AG08395 (cell line): ENCODE results near the gene MYDGF.

Source experiments
- DNase-seq: peaks from one replicate; pipeline ENCODE4 v3.0.0; 2012; ENCODE audit warnings: mixed read lengths, low spot score

Gene MYDGF

DNA sequence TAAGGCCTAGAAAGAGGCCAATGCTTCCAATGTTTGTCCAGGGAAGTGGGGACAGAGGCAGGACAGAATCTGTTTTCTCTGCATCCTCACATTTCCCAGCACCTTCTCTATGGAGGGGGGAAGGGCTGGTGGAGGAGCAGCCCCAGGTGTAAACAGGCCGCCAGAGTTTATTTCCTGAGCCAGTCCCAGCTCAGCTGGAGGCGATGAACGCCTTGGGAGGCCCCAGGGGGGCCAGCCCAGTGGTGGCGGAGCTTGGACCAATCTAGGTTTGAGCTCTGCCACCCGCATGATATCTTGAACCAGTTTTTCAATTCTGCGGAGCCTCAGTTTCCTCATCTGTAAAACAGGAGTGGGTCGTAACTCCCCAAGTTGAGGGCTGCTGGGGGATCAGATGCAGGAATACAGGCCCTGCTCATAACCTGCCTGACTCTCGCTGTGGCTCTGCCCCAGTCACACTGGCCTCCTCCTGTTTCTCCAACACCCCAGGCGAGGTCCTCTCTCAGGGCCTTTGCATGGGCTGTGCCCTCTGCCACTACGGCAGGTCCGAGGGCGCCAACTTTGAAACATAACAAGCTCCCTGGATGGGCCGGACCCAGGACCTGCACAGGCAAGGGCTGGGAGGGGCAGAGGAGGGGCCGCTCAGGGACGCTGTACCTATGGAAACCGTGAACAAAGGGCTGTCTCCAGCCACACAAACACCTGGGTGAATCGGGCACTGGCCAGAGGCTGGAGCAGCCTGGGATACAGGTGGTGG lies 29.7 kb downstream of the MYDGF start:
- no peak for DNase-seq

DNA sequence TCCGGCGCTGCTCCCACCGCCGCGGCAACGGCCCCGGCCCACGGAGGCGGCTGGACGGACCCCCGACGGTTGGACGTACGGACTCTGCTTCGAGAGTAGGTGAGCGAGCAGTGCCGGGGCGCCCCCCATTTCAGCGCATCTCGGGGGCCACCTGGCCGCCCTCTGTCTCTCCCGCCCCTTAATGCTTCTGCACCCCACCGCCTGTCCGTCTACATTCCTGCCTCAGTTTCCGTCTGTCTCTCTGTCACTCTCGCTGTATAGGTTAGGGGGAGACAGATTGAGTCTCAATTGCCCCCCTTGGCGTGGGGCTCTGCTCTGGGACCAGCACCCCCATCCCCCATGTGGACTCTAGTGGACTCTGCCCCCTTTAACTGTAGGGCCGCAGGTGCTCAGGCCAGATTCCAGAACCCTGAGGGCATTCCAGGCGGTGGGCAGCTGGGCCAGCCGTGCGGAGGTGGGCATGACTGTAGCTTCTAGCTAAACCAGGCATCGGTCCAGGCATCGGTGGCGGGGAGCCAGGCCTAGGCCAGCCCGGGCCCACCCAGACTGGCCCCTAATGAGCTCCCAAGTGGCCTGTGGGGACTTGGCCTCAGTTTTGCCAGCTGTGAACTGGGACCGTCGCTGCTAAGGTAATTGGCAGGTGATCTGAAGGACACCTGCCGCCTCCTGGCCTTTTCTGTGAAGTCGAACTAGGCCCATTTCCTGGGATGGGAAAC lies 30.5 kb downstream of the MYDGF start:
- DNase-seq = no peak

DNA sequence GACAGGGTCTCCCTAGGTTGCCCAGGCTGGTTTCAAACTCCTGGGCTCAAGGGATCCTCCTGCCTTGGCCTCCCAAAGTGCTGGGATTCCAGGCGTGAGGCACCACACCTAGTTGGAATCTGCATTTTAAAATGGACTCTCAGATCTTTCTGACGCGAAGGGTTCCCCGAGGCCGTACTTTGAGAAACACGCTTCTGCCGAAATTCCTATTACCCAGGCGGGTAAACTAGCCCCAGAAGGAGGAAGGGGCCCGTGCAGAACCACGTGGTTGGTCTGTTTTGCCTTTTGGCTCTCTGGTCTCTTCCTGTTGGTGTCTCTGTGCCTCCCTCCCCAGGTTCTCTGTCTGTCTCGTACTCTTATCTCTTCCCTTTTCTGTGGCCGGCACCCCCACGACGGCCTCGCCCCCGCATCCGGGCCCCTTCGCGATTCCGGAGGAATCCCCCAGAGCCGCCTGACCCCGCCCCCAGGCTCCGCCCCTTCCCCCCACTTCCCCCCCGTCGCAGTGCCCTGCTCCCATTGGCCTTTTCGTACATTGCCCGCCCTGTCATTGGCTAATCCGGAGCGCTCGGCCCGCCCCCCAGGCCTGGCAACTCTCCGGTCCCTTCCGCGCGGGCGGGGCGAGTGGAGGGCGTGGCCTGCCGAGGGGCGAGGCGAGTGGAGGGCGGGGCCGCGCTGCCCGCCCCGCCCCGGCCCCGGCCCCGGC lies 31.2 kb downstream of the MYDGF start, which contains the start of gene TNFAIP8L1:
TSS of gene TNFAIP8L1 (plus strand) at position 689 of the 703 bp plus-strand sequence. CDS start 12,354 bp downstream, outside the sequence.
- DNase-seq = peak; percentile 100

DNA sequence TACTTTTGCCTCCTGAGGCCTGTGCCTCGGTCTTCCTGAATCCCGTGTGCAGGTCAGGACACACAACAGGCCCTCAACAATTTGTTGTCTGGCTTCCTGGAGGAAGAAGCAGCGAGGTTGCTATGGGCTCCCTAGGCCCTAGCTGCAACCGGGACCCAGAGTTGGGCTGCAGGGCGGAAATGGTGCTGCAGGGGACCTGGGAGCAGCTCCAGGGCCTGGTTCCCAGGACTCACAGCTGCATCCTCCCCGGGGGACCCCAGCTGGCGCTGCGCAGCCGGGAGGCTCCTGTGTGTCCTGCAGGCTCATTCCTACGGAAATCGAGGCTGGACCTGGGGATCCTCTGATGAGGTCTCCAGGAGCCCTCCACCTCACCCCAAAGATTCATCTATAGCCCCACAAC lies 31.8 kb downstream of the MYDGF start:
- no peak for DNase-seq

DNA sequence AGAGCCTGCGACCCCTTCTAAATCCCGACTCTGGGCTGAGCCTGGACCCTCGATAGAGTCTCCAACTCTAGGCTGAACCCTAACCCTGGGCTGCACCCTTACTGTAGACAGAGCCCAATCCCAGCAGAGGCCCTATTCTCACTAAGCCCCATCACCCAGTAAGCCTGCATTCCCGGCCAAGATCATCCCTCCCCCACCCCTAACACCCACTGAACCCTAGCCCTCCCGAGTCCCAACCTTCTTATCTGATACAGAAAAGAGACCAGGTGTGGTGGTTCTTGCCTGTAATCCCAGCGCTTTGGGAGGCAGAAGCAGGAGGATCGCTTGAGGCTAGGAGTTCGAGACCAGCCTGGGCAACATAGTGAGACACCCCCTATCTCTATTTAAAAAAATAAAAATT lies 33.4 kb downstream of the MYDGF start:
- no peak for DNase-seq

DNA sequence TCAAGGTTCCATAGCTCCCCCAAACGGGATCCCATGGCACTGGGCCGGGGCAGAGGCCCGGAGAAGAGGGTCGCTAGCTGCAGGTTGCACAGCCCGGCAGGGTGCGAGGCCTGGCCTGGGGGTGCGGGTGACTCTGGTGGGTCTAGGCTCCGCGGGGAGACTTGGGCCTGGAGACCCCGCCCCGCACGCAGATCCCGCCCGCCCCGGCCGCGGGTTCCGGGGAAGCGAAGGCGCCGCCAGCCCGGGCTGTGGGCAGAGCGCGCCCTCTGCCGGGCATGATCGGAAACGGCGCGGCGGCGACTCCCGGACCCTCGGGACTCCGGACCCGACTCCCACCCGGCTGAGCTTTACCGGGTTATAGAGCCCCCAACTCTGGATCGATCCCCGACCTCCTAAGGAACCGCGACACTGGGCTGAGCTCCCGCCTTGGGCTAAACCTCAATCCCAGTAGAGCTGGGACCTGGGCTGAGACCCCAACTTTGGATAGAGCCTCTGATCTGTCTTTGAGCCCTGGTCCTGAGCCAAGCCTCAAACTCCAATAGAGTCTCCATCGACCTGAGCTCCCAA lies 33.9 kb downstream of the MYDGF start:
- peak; percentile 76 for DNase-seq

DNA sequence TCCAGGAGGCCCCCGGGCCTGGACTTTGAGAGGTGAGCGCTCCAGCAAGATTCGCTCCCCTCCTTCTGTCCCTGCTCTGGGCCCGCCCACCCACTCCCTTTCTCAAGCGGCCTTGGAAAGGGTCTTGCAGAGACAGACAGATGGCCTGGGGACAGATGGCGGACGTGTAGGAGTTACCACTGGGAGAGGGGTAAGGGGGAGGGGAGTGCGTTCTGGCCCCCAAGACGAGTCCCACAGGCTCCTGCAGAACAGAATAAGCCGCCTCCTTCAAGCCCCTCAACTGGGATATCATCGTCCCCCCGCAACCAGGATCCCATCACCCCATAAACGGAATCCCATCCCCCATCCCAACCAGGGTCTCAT lies 34.4 kb downstream of the MYDGF start:
- DNase-seq = no peak

DNA sequence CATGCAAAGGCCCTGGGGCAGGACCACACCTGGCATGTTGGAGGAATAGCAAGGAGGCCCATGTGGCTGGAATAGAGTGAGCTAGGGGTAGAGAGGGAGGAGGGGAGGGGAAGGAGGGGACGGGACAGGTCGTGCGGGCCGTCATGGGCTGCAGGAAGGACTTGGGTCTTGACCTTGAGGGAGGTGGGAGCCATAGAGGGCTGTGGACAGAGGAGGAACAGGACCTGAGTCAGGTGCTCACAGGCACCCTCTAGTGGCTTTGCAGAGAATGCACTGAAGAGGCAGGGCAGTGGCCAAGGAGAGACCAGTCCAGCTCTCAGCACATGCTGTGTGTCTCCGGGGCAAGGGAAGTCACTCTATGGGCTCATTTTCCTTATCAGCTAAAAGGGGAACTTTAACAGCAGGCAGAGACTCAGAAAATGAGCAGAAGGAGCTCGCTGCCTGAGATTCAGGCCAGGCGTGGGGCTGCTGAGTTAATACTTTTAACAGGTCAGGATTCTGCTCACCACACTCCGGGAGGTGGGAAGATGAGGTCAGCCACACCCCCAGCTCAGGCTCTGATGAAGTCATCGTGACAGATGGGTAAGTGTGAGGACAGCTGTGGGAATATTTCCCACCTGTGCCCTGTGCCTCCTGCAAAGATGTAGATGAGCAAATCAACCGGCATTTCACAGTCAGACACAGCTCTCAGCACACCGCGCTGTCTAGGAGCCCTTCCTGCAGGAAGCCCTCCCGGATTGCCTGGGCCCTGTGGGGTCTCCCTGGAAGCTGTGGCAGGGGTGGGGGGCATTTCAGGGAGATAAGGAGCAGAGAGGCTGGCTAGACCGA lies 36.8 kb downstream of the MYDGF start:
- DNase-seq = peak; percentile 65

DNA sequence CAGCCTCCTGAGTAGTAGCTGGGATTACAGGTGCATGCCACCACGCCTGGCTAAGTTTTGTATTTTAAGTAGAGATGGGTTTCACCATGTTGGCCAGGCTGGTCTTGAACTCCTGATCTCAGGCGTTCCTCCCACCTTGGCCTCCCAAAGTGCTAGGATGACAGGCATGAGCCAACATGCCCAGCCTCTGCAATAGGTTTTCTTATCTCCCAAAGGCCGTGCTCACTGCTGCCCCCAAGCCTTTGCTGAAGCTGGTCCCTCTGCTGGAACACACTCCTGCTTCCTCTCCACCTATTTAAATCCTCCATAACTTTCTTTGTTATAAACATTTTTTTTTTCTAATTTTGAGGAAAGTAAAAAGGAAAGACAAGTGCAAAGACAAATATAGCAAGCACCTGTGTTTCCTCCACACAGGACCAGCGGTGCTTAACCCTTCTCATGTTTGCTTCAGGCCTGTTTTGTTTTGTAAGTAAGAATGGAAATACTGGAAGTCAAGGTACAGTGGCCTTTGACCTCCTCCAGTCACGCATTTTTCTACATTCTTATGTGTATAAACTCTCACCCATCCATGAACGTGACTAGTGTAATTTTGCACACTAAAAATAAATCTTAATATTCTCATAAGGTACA lies 45.3 kb downstream of the MYDGF start:
- no peak for DNase-seq

DNA sequence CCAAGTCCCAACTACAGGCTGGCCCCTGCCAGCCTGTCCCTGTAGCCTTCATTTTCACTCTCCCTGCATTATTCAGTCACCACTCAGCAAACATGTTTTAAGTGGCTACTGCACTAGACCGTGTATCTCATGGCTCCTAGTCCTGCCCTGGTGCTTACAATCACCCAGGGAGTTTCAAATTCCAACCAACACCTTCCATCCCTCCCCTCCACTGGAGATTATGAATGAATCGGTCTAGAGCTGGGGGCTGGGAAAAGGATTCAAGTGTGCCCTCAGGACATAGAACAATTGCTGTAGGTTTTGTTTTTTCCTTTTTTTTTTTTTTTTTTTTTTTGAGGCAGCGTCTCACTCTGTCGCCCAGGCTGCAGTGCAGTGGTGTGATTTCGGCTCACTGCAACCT lies 45.8 kb downstream of the MYDGF start:
- no peak for DNase-seq

DNA sequence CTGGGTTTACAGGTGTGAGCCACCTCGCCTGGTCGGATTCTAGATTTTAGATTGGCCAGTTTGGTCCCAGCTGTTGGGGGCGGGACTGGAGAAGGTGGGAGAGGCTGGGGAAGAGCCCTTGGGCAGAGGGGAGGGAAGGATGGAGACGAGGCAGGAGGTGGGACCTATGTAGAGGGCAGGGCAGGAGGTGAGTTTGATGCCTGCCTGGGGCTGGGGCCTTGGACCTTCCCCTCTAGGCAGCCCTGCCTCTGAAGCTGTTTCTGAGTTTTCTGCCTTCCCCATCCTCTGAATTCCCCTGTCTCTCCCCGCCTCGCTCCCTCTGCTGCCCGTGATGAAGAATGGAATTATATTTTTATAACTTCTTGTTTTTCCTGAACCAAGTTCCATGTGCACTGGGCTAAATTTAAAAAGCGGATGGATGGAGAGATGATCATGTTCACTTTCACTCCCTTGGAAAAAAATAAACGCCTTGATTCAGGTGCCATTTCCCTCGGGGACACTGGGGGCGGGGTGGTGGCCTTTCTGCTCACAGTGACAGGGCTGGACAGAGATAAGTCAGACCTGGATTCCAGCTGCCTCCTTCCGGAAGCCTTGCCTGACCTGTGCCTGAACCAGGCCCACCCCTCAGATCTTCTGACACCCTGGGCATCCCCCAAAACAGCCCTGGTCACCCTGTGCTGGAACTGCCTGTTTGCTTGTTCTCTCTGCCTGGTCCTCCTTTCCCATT lies 47.3 kb downstream of the MYDGF start:
- DNase-seq = no peak

DNA sequence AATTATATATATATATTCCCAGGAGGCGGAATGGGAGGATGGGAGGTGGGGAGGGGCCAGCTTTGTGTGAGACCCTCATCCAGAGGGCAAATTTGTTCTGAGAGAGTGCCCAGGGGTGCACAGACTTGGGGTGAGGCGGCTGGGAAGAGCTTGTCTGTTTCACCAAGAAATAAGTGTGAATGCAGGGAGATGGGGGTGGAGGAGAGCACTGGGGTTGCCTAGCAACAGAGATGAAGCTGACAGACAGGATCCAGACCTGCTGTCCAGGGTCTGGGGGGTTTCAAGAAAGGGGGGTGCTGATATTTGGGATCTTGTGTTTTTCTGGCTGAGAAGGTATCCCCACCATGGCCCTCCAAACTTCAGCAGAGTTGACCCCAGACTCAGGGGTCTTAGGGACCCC lies 49.5 kb downstream of the MYDGF start:
- no peak for DNase-seq

DNA sequence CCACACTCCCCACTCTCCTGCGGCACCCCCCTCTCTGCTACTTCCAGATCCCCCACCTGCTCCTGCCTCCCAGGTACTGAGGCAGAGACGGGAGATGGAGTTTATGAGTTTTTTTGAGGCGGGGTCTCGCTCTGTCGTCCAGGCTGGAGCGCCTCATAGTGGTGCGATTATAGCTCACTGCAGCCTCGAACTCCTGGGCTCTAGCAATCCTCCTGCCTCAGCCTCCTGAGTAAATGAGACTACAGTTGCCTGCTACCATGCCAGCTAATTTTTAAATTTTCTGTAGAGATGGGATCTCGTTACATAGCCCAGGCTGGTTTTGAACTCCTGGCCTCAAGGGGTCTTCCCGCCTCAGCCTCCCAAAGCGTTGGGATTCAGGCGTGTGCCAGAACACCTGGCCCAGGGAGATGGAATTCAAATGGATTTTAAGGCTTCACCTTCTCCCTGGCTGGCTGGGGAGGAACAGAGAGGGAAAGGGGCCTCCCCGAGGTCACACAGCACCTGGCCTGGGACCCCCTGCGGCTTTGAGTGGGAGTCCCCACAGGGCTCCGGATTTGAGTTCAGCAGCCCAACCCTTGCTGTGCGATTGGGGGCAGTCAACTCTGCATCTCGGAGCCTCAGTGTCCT lies 50.4 kb downstream of the MYDGF start:
- no peak for DNase-seq

DNA sequence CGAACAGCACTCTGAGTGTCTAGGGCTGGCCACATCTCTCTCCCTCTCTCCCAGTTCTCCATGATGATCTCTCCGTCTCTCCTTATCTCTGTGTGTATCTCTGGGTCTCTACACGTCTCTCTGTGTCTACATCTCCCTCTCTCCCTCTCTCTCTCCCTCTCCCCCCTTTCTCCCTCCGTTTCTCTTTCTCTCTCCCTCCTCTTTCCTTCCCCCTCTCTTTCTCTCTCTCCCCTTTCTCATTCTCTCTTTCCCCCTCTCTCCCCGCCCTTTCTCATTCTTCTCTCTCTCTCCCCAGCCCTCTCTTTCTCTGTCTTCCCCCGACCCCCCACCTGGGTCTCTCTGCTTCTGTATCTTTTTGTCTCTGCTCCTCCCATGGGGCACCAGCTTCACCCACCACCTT lies 52.1 kb downstream of the MYDGF start:
- no peak for DNase-seq

DNA sequence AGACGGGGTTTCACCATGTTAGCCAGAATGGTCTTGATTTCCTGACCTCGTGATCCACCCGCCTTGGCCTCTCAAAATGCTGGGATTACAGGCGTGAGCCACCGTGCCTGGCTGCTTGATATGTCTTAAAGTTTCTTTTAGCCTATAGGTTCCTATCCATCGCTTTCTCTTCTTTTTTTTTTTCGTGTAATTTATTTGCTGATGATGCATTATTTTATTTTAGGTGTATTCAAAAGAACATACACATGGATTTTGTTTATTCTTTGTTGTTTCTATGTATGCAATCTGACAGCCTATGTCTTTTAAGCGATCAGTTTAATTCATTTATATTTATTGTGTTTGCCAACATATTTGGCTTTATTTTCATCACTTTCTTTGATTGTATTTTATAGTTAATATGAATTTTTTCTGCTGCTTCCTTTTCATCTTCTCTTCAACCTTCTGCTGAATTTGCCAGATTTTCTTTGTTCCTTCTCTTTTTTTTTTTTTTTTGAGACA lies 56.8 kb downstream of the MYDGF start:
- DNase-seq = no peak

DNA sequence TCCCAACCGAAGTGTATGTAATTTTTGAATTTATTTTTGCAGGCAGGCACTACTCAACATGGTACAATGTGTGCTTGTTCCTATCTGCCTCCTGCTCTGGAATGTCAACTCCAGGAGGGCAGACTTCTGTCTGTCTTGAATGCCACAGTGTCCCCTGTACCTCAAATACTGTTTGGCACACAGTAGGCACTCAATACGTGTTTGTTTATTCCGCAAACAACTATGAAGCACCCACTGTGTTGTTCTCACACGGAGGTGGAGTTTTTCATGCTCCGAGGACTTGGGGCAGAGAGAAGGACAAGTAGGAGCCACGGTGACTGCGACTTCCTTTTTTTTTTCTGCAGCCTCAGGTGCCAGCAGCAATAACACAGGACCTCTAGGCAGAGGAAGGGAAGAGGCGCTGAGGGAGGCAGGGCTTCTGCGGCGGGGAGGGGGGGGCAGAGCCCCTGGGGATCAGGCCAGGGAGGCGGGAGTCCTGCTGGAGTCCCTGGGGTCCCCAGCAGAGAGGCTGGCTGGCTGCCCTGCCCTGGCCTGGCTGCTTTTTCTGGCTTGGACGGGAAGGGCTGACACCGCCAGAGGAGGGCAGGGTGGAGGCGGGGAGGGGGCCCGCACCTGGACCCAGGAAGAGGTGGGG lies 60.1 kb downstream of the MYDGF start:
- DNase-seq = no peak
